LNCaP clone FGC (cell line): ENCODE results near the gene HBP1.

Experiments
- DNase-seq: peaks from one replicate; pipeline ENCODE4 v3.0.0-alpha.2; 2011; ENCODE audit warnings: low read depth
- H3K4me3 ChIP-seq: 2 replicates; pipeline ENCODE4 v1.5.1; 2011; ENCODE audit warnings: mild to moderate bottlenecking, low read depth, low read length, control low read depth
- CTCF ChIP-seq: IDR thresholded peaks from 2 replicates; pipeline ENCODE4 v1.5.1; 2012; ENCODE audit warnings: mild to moderate bottlenecking; ENCODE audit not compliant: control insufficient read depth, insufficient read depth; ENCODE audit errors: extremely low read depth

The HBP1 gene

GRCh38 chr7:107224374-107225223 is 55.8 kb downstream of the HBP1 start:
- H3K4me3 ChIP-seq: no peak overlapping the region
- no peak for DNase-seq
- TF ChIP-seq CTCF: no peak

- TF ChIP-seq CTCF: no peak
- no peak overlapping the region for H3K4me3 ChIP-seq
- no peak for DNase-seq
These were observed 59.5 kb downstream of the HBP1 start for GRCh38 chr7:107228291-107228690.

- no peak for TF ChIP-seq CTCF
- no peak for DNase-seq
These were observed 61.5 kb downstream of the HBP1 start for GRCh38 chr7:107230334-107230733.

GRCh38 chr7:107232568-107233090 is 63.8 kb downstream of the HBP1 start:
- DNase-seq: no peak
- no peak overlapping the region for H3K4me3 ChIP-seq
- TF ChIP-seq CTCF: no peak

More at GRCh38 chr7:107230334-107230733, 61.5 kb downstream of the HBP1 start:
- no peak overlapping the region for H3K4me3 ChIP-seq

GRCh38 chr7:107233174-107233573 is 64.4 kb downstream of the HBP1 start:
- peak; percentile 45 for TF ChIP-seq CTCF

GRCh38 chr7:107233981-107234380 is 65.2 kb downstream of the HBP1 start:
- no peak for DNase-seq
- no peak for TF ChIP-seq CTCF
- H3K4me3 ChIP-seq: no peak overlapping the region

More at GRCh38 chr7:107233174-107233573, 64.4 kb downstream of the HBP1 start:
- no peak for DNase-seq
- H3K4me3 ChIP-seq: no peak overlapping the region

GRCh38 chr7:107234436-107234835 is 65.6 kb downstream of the HBP1 start:
- TF ChIP-seq CTCF: no peak
- H3K4me3 ChIP-seq: no peak overlapping the region; the same call in 1 of the 2 replicates
- peak; percentile 25 for DNase-seq
